WTC11 (cell line): ENCODE measurements around the gene PISD. TPM values are rescaled to one million over a fixed set of nuclear protein-coding genes. Genes with fewer than 3 reads are reported as not detected.

ENCODE experiments used
- ATAC-seq: fragments of 200-7000 bp; cut with Tn5 transposase; 2 replicates; pipeline ENCODE4 v1.10.0; 2021; ENCODE audit warnings: mild to moderate bottlenecking, moderate library complexity
- CTCF ChIA-PET: fragments of 300-600 bp; sonication (Branson Sonifier 250); formaldehyde crosslinking; loops from one replicate; lab custom pipeline; 2021; ENCODE audit warnings: antibody characterized with exemption; lab: Charles Lee
- POLR2A ChIA-PET: fragments of 350-600 bp; sonication (Branson Sonifier 250); formaldehyde crosslinking; loops from one replicate; lab custom pipeline; 2021; ENCODE audit warnings: antibody characterized with exemption; lab: Charles Lee
- DNase-seq: peaks from one replicate; pipeline ENCODE4 v3.0.0; 2021; ENCODE audit warnings: low spot score
- H3K27ac Mint-ChIP-seq: 2 replicates; pipeline ENCODE4 v1.8.0; 2021; ENCODE audit warnings: mixed read lengths
- H3K27me3 Mint-ChIP-seq: 2 replicates; pipeline ENCODE4 v1.8.0; 2021; ENCODE audit warnings: low read depth, mild to moderate bottlenecking, moderate library complexity, mixed read lengths
- H3K36me3 Mint-ChIP-seq: 2 replicates; pipeline ENCODE4 v1.8.0; 2021; ENCODE audit warnings: mixed read lengths
- H3K4me1 Mint-ChIP-seq: 2 replicates; pipeline ENCODE4 v1.8.0; 2022; ENCODE audit warnings: mixed read lengths
- H3K4me3 Mint-ChIP-seq: 2 replicates; pipeline ENCODE4 v1.8.0; 2021; ENCODE audit warnings: mild to moderate bottlenecking, moderate library complexity, mixed read lengths
- H3K9me3 Mint-ChIP-seq: 2 replicates; pipeline ENCODE4 v1.8.0; 2021; ENCODE audit warnings: mixed read lengths
- ARID4B ChIP-seq: sonication (generic); formaldehyde crosslinking; IDR thresholded peaks from 2 replicates; pipeline ENCODE4 v1.8.0; 2023; ENCODE audit warnings: missing genetic modification reagents, mild to moderate bottlenecking, borderline replicate concordance
- ATF1 ChIP-seq: sonication (generic); formaldehyde crosslinking; IDR thresholded peaks from 2 replicates; pipeline ENCODE4 v1.8.1; 2023; ENCODE audit warnings: mild to moderate bottlenecking, moderate library complexity, missing genetic modification reagents
- CDX4 ChIP-seq: fragments of 250-450 bp; sonication (Bioruptor Pico); IDR thresholded peaks from 2 replicates; pipeline ENCODE4 v1.9.0; 2021; ENCODE audit warnings: moderate library complexity, mild to moderate bottlenecking, inconsistent platforms, borderline replicate concordance
- ELF4 ChIP-seq: sonication (generic); formaldehyde crosslinking; IDR thresholded peaks from 2 replicates; pipeline ENCODE4 v1.8.1; 2022; ENCODE audit warnings: low read depth, mild to moderate bottlenecking, moderate library complexity, missing genetic modification reagents
- EMX1 ChIP-seq: fragments of 250-450 bp; sonication (Bioruptor Pico); IDR thresholded peaks from 2 replicates; pipeline ENCODE4 v1.8.0; 2021; ENCODE audit warnings: mild to moderate bottlenecking
- ETV6 ChIP-seq: sonication (generic); formaldehyde crosslinking; IDR thresholded peaks from 2 replicates; pipeline ENCODE4 v1.8.1; 2022; ENCODE audit warnings: mild to moderate bottlenecking, missing genetic modification reagents
- GABPB1 ChIP-seq: sonication (generic); formaldehyde crosslinking; IDR thresholded peaks from 2 replicates; pipeline ENCODE4 v1.8.1; 2023; ENCODE audit warnings: mild to moderate bottlenecking, missing genetic modification reagents
- GTF2I ChIP-seq: fragments of 250-450 bp; sonication (Bioruptor Pico); conservative IDR thresholded peaks from 2 replicates; pipeline ENCODE4 v1.4.0; 2021; ENCODE audit warnings: mild to moderate bottlenecking
- KAT7 ChIP-seq: sonication (generic); formaldehyde crosslinking; IDR thresholded peaks from 2 replicates; pipeline ENCODE4 v1.8.1; 2023; ENCODE audit warnings: missing genetic modification reagents, mild to moderate bottlenecking, borderline replicate concordance
- MYBL2 ChIP-seq: sonication (generic); formaldehyde crosslinking; IDR thresholded peaks from 2 replicates; pipeline ENCODE4 v1.8.1; 2023; ENCODE audit warnings: mild to moderate bottlenecking, moderate library complexity, missing genetic modification reagents
- NFE2L1 ChIP-seq: sonication (generic); formaldehyde crosslinking; IDR thresholded peaks from 2 replicates; pipeline ENCODE4 v1.8.1; 2023; ENCODE audit warnings: missing genetic modification reagents
- TEAD4 ChIP-seq: sonication (generic); formaldehyde crosslinking; IDR thresholded peaks from 2 replicates; pipeline ENCODE4 v1.8.0; 2022; ENCODE audit warnings: mild to moderate bottlenecking, missing genetic modification reagents
- ZMAT4 ChIP-seq: fragments of 250-450 bp; sonication (Bioruptor Pico); IDR thresholded peaks from 2 replicates; pipeline ENCODE4 v1.9.0; 2021; ENCODE audit warnings: mild to moderate bottlenecking
- ZNF232 ChIP-seq: sonication (generic); formaldehyde crosslinking; IDR thresholded peaks from 2 replicates; pipeline ENCODE4 v1.8.0; 2022; ENCODE audit warnings: mild to moderate bottlenecking, missing genetic modification reagents
- ZNF317 ChIP-seq: sonication (generic); formaldehyde crosslinking; IDR thresholded peaks from 2 replicates; pipeline ENCODE4 v1.8.1; 2023; ENCODE audit warnings: low read depth, mild to moderate bottlenecking, moderate library complexity, missing genetic modification reagents, borderline replicate concordance
- ZNF396 ChIP-seq: fragments of 250-450 bp; sonication (Bioruptor Pico); IDR thresholded peaks from 2 replicates; pipeline ENCODE4 v1.8.0; 2021; ENCODE audit warnings: mild to moderate bottlenecking, moderate library complexity, borderline replicate concordance
- ZNF425 ChIP-seq: fragments of 250-450 bp; sonication (Bioruptor Pico); conservative IDR thresholded peaks from 2 replicates; pipeline ENCODE4 v1.9.0; 2021; ENCODE audit warnings: mild to moderate bottlenecking
- ZNF671 ChIP-seq: fragments of 250-450 bp; sonication (Bioruptor Pico); IDR thresholded peaks from 2 replicates; pipeline ENCODE4 v1.8.0; 2021; ENCODE audit warnings: mild to moderate bottlenecking
- ZSCAN18 ChIP-seq: fragments of 250-450 bp; sonication (Bioruptor Pico); IDR thresholded peaks from 2 replicates; pipeline ENCODE4 v2.1.2; 2022; ENCODE audit warnings: mild to moderate bottlenecking, moderate library complexity
- total RNA-seq: library from RNA; stranded (reverse); gene quantifications from 3 replicates; pipeline ENCODE4 v1.2.3, GENCODE V29; 2021

Gene PISD
- total RNA-seq, 1 experiment from 2014 or later, result 55.7 TPM

GRCh38 chr22:31614781-31615490, 47.1 kb downstream of the PISD start:
- no peak for TF ChIP-seq EMX1
- TF ChIP-seq ZMAT4 (CRISPR knock-in tag), result no peak
- TF ChIP-seq ZNF232 (CRISPR knock-in tag), result no peak
- no peak for TF ChIP-seq ZSCAN18
- no peak for TF ChIP-seq ZNF671 (CRISPR knock-in tag)
- TF ChIP-seq ATF1 (CRISPR knock-in tag), result no peak
- TF ChIP-seq ETV6, result no peak
- TF ChIP-seq GABPB1 (CRISPR knock-in tag), result no peak
- no peak for TF ChIP-seq ZNF425 (CRISPR knock-in tag)
- no peak for TF ChIP-seq ELF4 (CRISPR knock-in tag)
- no peak for TF ChIP-seq ZNF317 (CRISPR knock-in tag)
- no peak for TF ChIP-seq MYBL2
- TF ChIP-seq NFE2L1 (CRISPR knock-in tag), result no peak
- peak overlapping the region; percentile 90; the same call in 1 of the 2 replicates for H3K27ac Mint-ChIP-seq
- CTCF ChIA-PET, result interaction anchor here (1.4 to 2.9 kb wide), 3 partner anchors 10 to 163 kb away, joined by 5 to 10 read pairs (median 6); no protein-coding TSS in a partner anchor

GRCh38 chr22:31613904-31614296, 48.1 kb downstream of the PISD start:
- ChIA-PET POLR2A (interaction anchor here (0.6 to 1.8 kb wide), 3 partner anchors 8 to 19 kb away, joined by 3 to 6 read pairs (median 5); no protein-coding TSS in a partner anchor), CTCF (interaction anchor here (1.3 to 2.9 kb wide), 8 partner anchors 9 to 359 kb away, joined by 3 to 10 read pairs (median 6); partner anchors contain the start of gene PISD)
- Mint-ChIP-seq H3K36me3 (peaks cover 9% of the 10 kb centered on the region), H3K27me3 (no peaks in the 10 kb centered on the region)
- TF ChIP-seq ZNF396 (CRISPR knock-in tag), result no peak
- TF ChIP-seq KAT7 (CRISPR knock-in tag), result no peak
- no peak for TF ChIP-seq CDX4 (CRISPR knock-in tag)
- TF ChIP-seq, all 79 proteins: peak for 0
- no peak for DNase-seq
- no peaks in the 10 kb centered on the region for H3K4me1 Mint-ChIP-seq
- no peak overlapping the region for H3K4me3 Mint-ChIP-seq
- H3K9me3 Mint-ChIP-seq, result no peaks in the 10 kb centered on the region
- H3K27ac Mint-ChIP-seq, result peak overlapping the region; percentile 46; the same call in 1 of the 2 replicates
- ATAC-seq, result no peak

More at GRCh38 chr22:31614781-31615490, 47.1 kb downstream of the PISD start:
- Mint-ChIP-seq H3K27me3 (no peaks in the 10 kb centered on the region), H3K9me3 (no peaks in the 10 kb centered on the region), H3K36me3 (peaks cover 18% of the 10 kb centered on the region), H3K4me1 (no peaks in the 10 kb centered on the region), H3K4me3 (no peak overlapping the region)
- DNase-seq, result no peak
- ATAC-seq, result no peak
- POLR2A ChIA-PET, result no interaction called here

- POLR2A ChIA-PET, result interaction anchor here (0.8 to 1.8 kb wide), 3 partner anchors 8 to 17 kb away, joined by 3 to 5 read pairs (median 3); no protein-coding TSS in a partner anchor
- H3K36me3 Mint-ChIP-seq, result peaks cover 3% of the 10 kb centered on the region
- TF ChIP-seq ARID4B (CRISPR knock-in tag) (no peak), GTF2I (CRISPR knock-in tag) (no peak), MYBL2 (no peak), NFE2L1 (CRISPR knock-in tag) (no peak), TEAD4 (CRISPR knock-in tag) (no peak), ZMAT4 (CRISPR knock-in tag) (no peak)
- H3K27ac Mint-ChIP-seq, result peak overlapping the region; percentile 38; the same call in 1 of the 2 replicates
- ATAC-seq (peak; percentile 17; the same call in 1 of the 2 replicates), DNase-seq (no peak)
- no peaks in the 10 kb centered on the region for H3K4me1 Mint-ChIP-seq
- CTCF ChIA-PET, result interaction anchor here (1.3 to 2.9 kb wide), 8 partner anchors 9 to 359 kb away, joined by 3 to 10 read pairs (median 6); partner anchors contain the start of gene PISD
- H3K9me3 Mint-ChIP-seq, result no peaks in the 10 kb centered on the region
- no peaks in the 10 kb centered on the region for H3K27me3 Mint-ChIP-seq
- no peak overlapping the region for H3K4me3 Mint-ChIP-seq
Measured at GRCh38 chr22:31613286-31613903, 48.6 kb downstream of the PISD start.
